ENCODE results near the gene SLC27A4. TPM values are rescaled to one million over a fixed set of nuclear protein-coding genes. Genes with fewer than 3 reads are reported as not detected.
A peak's percentile ranks its signal among the peaks of the same experiment; 100 is the strongest.

Gene SLC27A4
- total and polyA plus RNA-seq, 3 donors from 2014 or later, result 32.8 to 38.0 (median 37.1) TPM

- H3K9me3 ChIP-seq, result no peaks in the 10 kb centered on the region
- no peak overlapping the region for H3K27ac ChIP-seq
- H3K36me3 ChIP-seq (ENCODE audit: low read depth, missing control alignments), result no peaks in the 10 kb centered on the region
- H3K4me3 ChIP-seq, result no peak overlapping the region
- intact Hi-C loops (cut with DNase I; ENCODE audit: low total_unique reads), result no loop called here
- 62 to 68% methylated on average over 5 of the region's 5 CpGs for WGBS, 2 donors
- DNase-seq, result no peak
- H3K27me3 ChIP-seq, result no peaks in the 10 kb centered on the region
- no peak for TF ChIP-seq POLR2A (IDR thresholded peaks at IDR 0.05)
- TF ChIP-seq CTCF (IDR thresholded peaks at IDR 0.05), result no peak
- H3K4me1 ChIP-seq, result peaks cover 7% of the 10 kb centered on the region
Observed at GRCh38 chr9:128304971-128305288, 35.4 kb upstream of the SLC27A4 start.

GRCh38 chr9:128309551-128309950 lies 30.8 kb upstream of the SLC27A4 start:
- Histone ChIP-seq H3K4me1 (peaks cover 2% of the 10 kb centered on the region), H3K27ac (no peak overlapping the region), H3K27me3 (no peaks in the 10 kb centered on the region), H3K36me3 (ENCODE audit: low read depth, missing control alignments) (no peaks in the 10 kb centered on the region), H3K9me3 (no peaks in the 10 kb centered on the region), H3K4me3 (no peak overlapping the region)
- WGBS, 2 donors, result 92 to 96% methylated on average over 5 to 16 of the region's 16 CpGs
- intact Hi-C loops (cut with DNase I; ENCODE audit: low total_unique reads), result no loop called here
- DNase-seq, result no peak
- no peak for TF ChIP-seq POLR2A (IDR thresholded peaks at IDR 0.05)
- TF ChIP-seq CTCF (IDR thresholded peaks at IDR 0.05), result no peak

- no peaks in the 10 kb centered on the region for H3K36me3 ChIP-seq (ENCODE audit: low read depth, missing control alignments)
- 64 to 72% methylated on average over 6 to 10 of the region's 10 CpGs for WGBS, 2 donors
Observed at GRCh38 chr9:128310461-128310860, 29.9 kb upstream of the SLC27A4 start.

GRCh38 chr9:128314697-128315096 lies 25.6 kb upstream of the SLC27A4 start:
- DNase-seq, result no peak
- H3K36me3 ChIP-seq (ENCODE audit: low read depth, missing control alignments), result no peaks in the 10 kb centered on the region
- H3K9me3 ChIP-seq, result no peaks in the 10 kb centered on the region
- TF ChIP-seq POLR2A (IDR thresholded peaks at IDR 0.05) (no peak), CTCF (IDR thresholded peaks at IDR 0.05) (no peak)
- intact Hi-C loops (cut with DNase I; ENCODE audit: low total_unique reads), result no loop called here
- no peaks in the 10 kb centered on the region for H3K27me3 ChIP-seq
- no peak overlapping the region for H3K27ac ChIP-seq
- WGBS, 2 donors, result 83 to 96% methylated on average over 3 to 4 of the region's 4 CpGs
- H3K4me3 ChIP-seq, result no peak overlapping the region
- H3K4me1 ChIP-seq, result no peaks in the 10 kb centered on the region

More at GRCh38 chr9:128310461-128310860, 29.9 kb upstream of the SLC27A4 start:
- no peaks in the 10 kb centered on the region for H3K9me3 ChIP-seq
- no peak overlapping the region for H3K27ac ChIP-seq
- intact Hi-C loops (cut with DNase I; ENCODE audit: low total_unique reads), result no loop called here
- TF ChIP-seq CTCF (IDR thresholded peaks at IDR 0.05) (no peak), POLR2A (IDR thresholded peaks at IDR 0.05) (no peak)
- DNase-seq, result peak; percentile 25
- H3K4me3 ChIP-seq, result no peak overlapping the region
- no peaks in the 10 kb centered on the region for H3K27me3 ChIP-seq
- H3K4me1 ChIP-seq, result no peaks in the 10 kb centered on the region

- TF ChIP-seq CTCF (IDR thresholded peaks at IDR 0.05), result no peak
- H3K27ac ChIP-seq, result no peak overlapping the region
- no peak for DNase-seq
- H3K36me3 ChIP-seq (ENCODE audit: low read depth, missing control alignments), result no peaks in the 10 kb centered on the region
- 72 to 79% methylated on average over 9 of the region's 9 CpGs for WGBS, 2 donors
- intact Hi-C loops (cut with DNase I; ENCODE audit: low total_unique reads), result no loop called here
- no peaks in the 10 kb centered on the region for H3K9me3 ChIP-seq
- H3K4me3 ChIP-seq, result no peak overlapping the region
- H3K27me3 ChIP-seq, result no peaks in the 10 kb centered on the region
- no peaks in the 10 kb centered on the region for H3K4me1 ChIP-seq
Observed at GRCh38 chr9:128316421-128316820, 23.9 kb upstream of the SLC27A4 start.
